Fibroblast of skin of right quadriceps (primary cell): ENCODE data around the gene ELOVL5.
A peak's percentile ranks its signal among the peaks of the same experiment; 100 is the strongest.
"Not testable (repeated sequence)": the region's sequence is repeated elsewhere in the genome, so short reads cannot be mapped to it uniquely, and the experiment has no call there.

Experiments used
- DNase-seq: peaks from one replicate; pipeline ENCODE4 v3.0.0-alpha.2; 2013

Gene ELOVL5

GRCh38 chr6:53348371-53349208 is at the start of gene ELOVL5:
Gene ELOVL5 (minus strand): TSS chr6:53348950. CDS start chr6:53295699, 53,251 bp downstream.
- DNase-seq: peak; percentile 99

GRCh38 chr6:53397283-53397682 is 48.5 kb upstream of the ELOVL5 start:
- no peak for DNase-seq

GRCh38 chr6:53395986-53396385 is 47.2 kb upstream of the ELOVL5 start:
- DNase-seq: no peak

- DNase-seq: no peak
Observed at GRCh38 chr6:53394704-53395103, 46.0 kb upstream of the ELOVL5 start.

- no peak for DNase-seq
Observed at GRCh38 chr6:53391170-53391569, 42.4 kb upstream of the ELOVL5 start.

- DNase-seq: no peak
Observed at GRCh38 chr6:53390010-53390409, 41.3 kb upstream of the ELOVL5 start.

GRCh38 chr6:53388615-53389014 is 39.9 kb upstream of the ELOVL5 start:
- DNase-seq: not testable (repeated sequence)

GRCh38 chr6:53382421-53382820 is 33.7 kb upstream of the ELOVL5 start:
- DNase-seq: no peak

GRCh38 chr6:53378208-53378607 is 29.5 kb upstream of the ELOVL5 start:
- no peak for DNase-seq

- DNase-seq: no peak
Observed at GRCh38 chr6:53377793-53378192, 29.0 kb upstream of the ELOVL5 start.

GRCh38 chr6:53377289-53377688 is 28.5 kb upstream of the ELOVL5 start:
- no peak for DNase-seq

GRCh38 chr6:53376661-53377226 is 28.0 kb upstream of the ELOVL5 start:
- DNase-seq: no peak

GRCh38 chr6:53375847-53376246 is 27.1 kb upstream of the ELOVL5 start:
- no peak for DNase-seq

GRCh38 chr6:53373638-53374037 is 24.9 kb upstream of the ELOVL5 start:
- DNase-seq: no peak

GRCh38 chr6:53369876-53370515 is 21.2 kb upstream of the ELOVL5 start:
- DNase-seq: no peak

GRCh38 chr6:53369051-53369450 is 20.3 kb upstream of the ELOVL5 start:
- DNase-seq: no peak

- DNase-seq: no peak
Observed at GRCh38 chr6:53366128-53366641, 17.4 kb upstream of the ELOVL5 start.

GRCh38 chr6:53363341-53364079 is 14.8 kb upstream of the ELOVL5 start:
- DNase-seq: no peak

GRCh38 chr6:53361549-53362031 is 12.8 kb upstream of the ELOVL5 start:
- DNase-seq: peak; percentile 39

- peak; percentile 8 for DNase-seq
Observed at GRCh38 chr6:53360093-53360912, 11.6 kb upstream of the ELOVL5 start.

GRCh38 chr6:53359843-53360092 is 11.0 kb upstream of the ELOVL5 start:
- DNase-seq: no peak
